Gastrocnemius medialis (tissue), 4 donors: ENCODE measurements around the gene PDGFRA. TPM values are rescaled to one million over a fixed set of nuclear protein-coding genes. Genes with fewer than 3 reads are reported as not detected.

Experiments
- ATAC-seq, 2 donors: fragments of 150-250 bp; one replicate each; pipeline ENCODE4 v1.9.1; 2016
- DNase-seq, 2 donors: peaks; one replicate each; pipeline ENCODE4 v3.0.0-alpha.2; 2019
- H3K27ac ChIP-seq, 4 donors: fragments of 200-600 bp; sonication (generic); 1 replicate in 1 of 4; 2 replicates in 3 of 4; pipeline ENCODE4 v1.5.1; 2016 to 2018; ENCODE audit warnings: mild to moderate bottlenecking in 2 of 4, moderate library complexity in 1 of 4
- H3K27me3 ChIP-seq, 3 donors: fragments of 200-600 bp; sonication (generic) in 2 of 3; 1 replicate in 1 of 3; 2 replicates in 2 of 3; pipeline versions ENCODE4 v1.5.1 to v1.6.0; 2016 to 2019; ENCODE audit warnings: mild to moderate bottlenecking in 1 of 3, moderate library complexity in 1 of 3
- H3K36me3 ChIP-seq, 2 donors: fragments of 200-600 bp; sonication (generic) in 1 of 2; one replicate each; pipeline ENCODE4 v1.5.1; 2017 to 2018
- H3K4me1 ChIP-seq, 2 donors: fragments of 200-600 bp; sonication (generic) in 1 of 2; one replicate each; pipeline ENCODE4 v1.5.1; 2016 to 2017; ENCODE audit warnings: mild to moderate bottlenecking in 2 of 2
- H3K4me3 ChIP-seq, 4 donors: fragments of 200-600 bp; sonication (generic) in 3 of 4; 1 replicate in 1 of 4; 2 replicates in 3 of 4; pipeline ENCODE4 v1.5.1; 2016 to 2019; ENCODE audit warnings: mild to moderate bottlenecking in 2 of 4
- H3K9me3 ChIP-seq, 3 donors: fragments of 200-600 bp; sonication (generic) in 2 of 3; 1 replicate in 1 of 3; 2 replicates in 2 of 3; pipeline ENCODE4 v1.5.1; 2016 to 2019
- CTCF ChIP-seq, 5 experiments: fragments of 450-650 bp in 3 of 5; fragments of 200-600 bp in 2 of 5; sonication (generic) in 2 of 5; IDR thresholded peaks in 4 of 5; conservative IDR thresholded peaks in 1 of 5; 1 replicate in 4 of 5; 2 replicates in 1 of 5; pipeline ENCODE4 v1.5.1; 2016 to 2019; ENCODE audit warnings: antibody characterized with exemption in 5 of 5, mild to moderate bottlenecking in 3 of 5, moderate library complexity in 3 of 5
- POLR2A ChIP-seq, 2 donors: fragments of 450-650 bp; IDR thresholded peaks; one replicate each; pipeline ENCODE4 v1.6.1; 2017; ENCODE audit warnings: antibody characterized with exemption in 2 of 2, mild to moderate bottlenecking in 2 of 2, moderate library complexity in 2 of 2
- in situ Hi-C, 4 donors: fragments of 200-750 bp; cut with MboI; loops; one replicate each; pipeline versions ENCODE4 v1.15.0 to v1.8.0; 2017; ENCODE audit warnings: low sequenced_read_pairs in 4 of 4
- intact Hi-C: fragments of 100-400 bp; cut with DNase I; formaldehyde crosslinking; loops from one replicate; pipeline ENCODE4 v1.15.1; 2023; ENCODE audit warnings: low total_unique reads
- total RNA-seq, 4 donors: library from RNA; depleted of rRNA; stranded (reverse); fragments of >200 nt; gene quantifications; one replicate each; pipeline versions ENCODE4 v1.1.0 to v1.2.3, GENCODE V29; 2016

PDGFRA gene
- total RNA-seq, 4 donors from 2014 or later = 9.0 to 42.0 (median 21.8) TPM

- in situ Hi-C loops = loop anchor here in 3 of 4 donors (5.0 to 25.0 kb wide), 13 partner anchors 301 to 1988 kb away; partner anchors contain the start of genes FIP1L1 (in 1 of the 3) and SCFD2 (in 1 of the 3)
- H3K4me3 ChIP-seq = peak overlapping the region; percentile 42 to 54 (median 43)
- DNase-seq = no peak
- H3K36me3 ChIP-seq = no peaks in the 10 kb centered on the region
- peaks cover 16 to 22% of the 10 kb centered on the region in 2 donors for H3K4me1 ChIP-seq
- no peak for ATAC-seq
- no peaks in the 10 kb centered on the region for H3K9me3 ChIP-seq
- TF ChIP-seq POLR2A (IDR thresholded peaks at IDR 0.05) (no peak), CTCF (IDR thresholded peaks at IDR 0.05 in 4 of 5, conservative IDR thresholded peaks at IDR 0.05 in 1 of 5) (no peak)
- intact Hi-C loops = loop anchor here (10.0 kb wide), 1 partner anchor 521 kb away; no protein-coding TSS in a partner anchor
- peaks cover 64 to 74% (median 66%) of the 10 kb centered on the region in 3 donors for H3K27me3 ChIP-seq
- H3K27ac ChIP-seq = peak overlapping the region; percentile 42 to 57 (median 53)
Observed at GRCh38 chr4:54225598-54226403, 3.3 kb upstream of the PDGFRA start.

- Histone ChIP-seq H3K27me3 (peaks cover 72 to 82% (median 75%) of the 10 kb centered on the region in 3 donors), H3K9me3 (no peaks in the 10 kb centered on the region), H3K4me1 (peaks cover 16 to 29% of the 10 kb centered on the region in 2 donors), H3K4me3 (peak overlapping the region; percentile 42 to 54 (median 46)), H3K36me3 (no peaks in the 10 kb centered on the region), H3K27ac (peak overlapping the region; percentile 42 to 57 (median 53))
- ATAC-seq = peak; percentile 24 to 38
- TF ChIP-seq CTCF (IDR thresholded peaks at IDR 0.05 in 4 of 5, conservative IDR thresholded peaks at IDR 0.05 in 1 of 5) (no peak), POLR2A (IDR thresholded peaks at IDR 0.05) (peak; percentile 40 to 62)
- in situ Hi-C loops = loop anchor here in 3 of 4 donors (5.0 to 25.0 kb wide), 13 partner anchors 302 to 1989 kb away; partner anchors contain the start of genes FIP1L1 (in 1 of the 3) and SCFD2 (in 1 of the 3)
- intact Hi-C loops = loop anchor here (10.0 kb wide), 1 partner anchor 522 kb away; no protein-coding TSS in a partner anchor
- peak; percentile 53 to 59 for DNase-seq
Observed at GRCh38 chr4:54226404-54227255, 2.5 kb upstream of the PDGFRA start.

DNA sequence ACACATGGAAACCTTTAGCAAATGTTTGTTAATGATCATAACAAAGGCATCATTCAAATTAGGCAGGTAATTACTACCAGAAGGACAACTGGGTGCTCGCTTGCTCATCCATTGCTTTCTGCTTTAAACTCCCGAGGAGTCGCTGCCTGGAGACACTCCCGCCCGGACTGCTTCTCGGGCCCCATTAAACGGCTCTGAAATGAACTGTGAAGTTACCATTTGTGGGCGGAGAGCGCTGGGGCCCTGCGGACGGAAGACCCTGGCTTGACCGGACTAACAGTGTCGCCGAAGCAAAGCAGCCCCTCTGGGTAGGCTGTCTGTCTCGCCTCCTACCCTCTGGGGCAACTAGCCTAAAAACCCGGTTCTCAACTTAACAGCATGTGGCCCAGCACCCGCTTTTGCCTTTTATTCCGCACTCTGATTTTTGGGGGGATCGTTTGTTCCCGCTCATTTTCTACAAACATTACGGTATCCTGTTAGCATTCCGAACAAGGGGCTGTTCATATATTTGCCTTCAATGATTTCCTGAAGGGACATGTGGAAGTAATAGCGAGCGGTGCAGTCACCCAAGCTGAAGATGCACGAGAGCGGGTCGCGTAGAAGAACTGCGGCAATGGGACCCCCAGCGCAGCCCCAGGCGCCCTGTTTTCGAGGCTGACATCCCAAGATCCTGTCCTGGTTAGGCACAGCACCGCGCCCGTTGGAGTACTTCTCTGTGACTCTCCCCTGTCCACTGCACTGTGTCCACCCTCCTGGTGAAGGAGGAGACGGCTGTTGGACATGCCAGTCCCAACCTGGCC is 1.6 kb upstream of the PDGFRA start:
- H3K36me3 ChIP-seq = no peaks in the 10 kb centered on the region
- TF ChIP-seq CTCF (IDR thresholded peaks at IDR 0.05 in 4 of 5, conservative IDR thresholded peaks at IDR 0.05 in 1 of 5) (no peak), POLR2A (IDR thresholded peaks at IDR 0.05) (no peak)
- peaks cover 23 to 37% of the 10 kb centered on the region in 2 donors for H3K4me1 ChIP-seq
- DNase-seq (no peak), ATAC-seq (peak in 1 of 2 donors; percentile 22)
- in situ Hi-C loops = loop anchor here in 3 of 4 donors (5.0 to 25.0 kb wide), 13 partner anchors 303 to 1990 kb away; partner anchors contain the start of genes FIP1L1 (in 1 of the 3) and SCFD2 (in 1 of the 3)
- H3K9me3 ChIP-seq = no peaks in the 10 kb centered on the region
- peak overlapping the region; percentile 10 to 50 (median 34) for H3K27ac ChIP-seq
- H3K4me3 ChIP-seq = peak overlapping the region; percentile 42 to 54 (median 46)
- intact Hi-C loops = loop anchor here (2.0 to 10.0 kb wide), 2 partner anchors 523 to 571 kb away; no protein-coding TSS in a partner anchor
- H3K27me3 ChIP-seq = peaks cover 80 to 90% (median 83%) of the 10 kb centered on the region in 3 donors
